ENCODE data around the gene CFTR.

Gene CFTR

DNA sequence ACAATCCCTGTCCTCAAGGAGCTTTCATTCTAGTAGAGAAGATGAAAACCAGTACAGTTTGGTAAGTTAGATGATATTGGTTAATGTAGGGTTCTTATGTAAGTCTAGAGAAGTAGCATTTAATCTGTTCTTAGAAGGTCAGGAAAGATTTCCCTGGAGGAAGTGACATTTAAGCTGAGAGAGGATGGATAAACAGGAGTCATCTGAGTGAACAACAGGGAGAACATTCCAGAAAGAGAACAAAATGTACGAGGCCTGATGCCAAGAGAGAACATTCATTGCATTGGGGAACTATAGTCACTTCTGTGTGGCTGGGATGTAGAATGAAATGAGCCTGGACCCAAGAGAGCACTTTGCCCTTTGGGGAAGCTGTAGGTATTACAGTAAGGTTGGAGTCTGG, 88.0 kb downstream of the CFTR start:
- TF ChIP-seq TAF1 (IDR thresholded peaks at IDR 0.05; ENCODE audit: borderline replicate concordance, insufficient read depth, low read length), result no peak
- no peak for TF ChIP-seq SIN3A (IDR thresholded peaks at IDR 0.05; ENCODE audit: borderline replicate concordance, insufficient read depth, low read length)
- TF ChIP-seq FOXP2 (optimal IDR thresholded peaks at IDR 0.05; ENCODE audit: borderline replicate concordance, extremely low read depth, extremely low read length, insufficient read depth), result no peak
- TF ChIP-seq REST (IDR thresholded peaks at IDR 0.05; ENCODE audit: insufficient read depth in 1 of 2, low read depth in 2 of 2, low read length in 2 of 2), result no peak
- TF ChIP-seq POLR2AphosphoS5 (IDR thresholded peaks at IDR 0.05; ENCODE audit: low read depth, low read length), result no peak

GRCh38 chr7:117572856-117573620, 93.2 kb downstream of the CFTR start:
- no peak for TF ChIP-seq FOXP2 (optimal IDR thresholded peaks at IDR 0.05; ENCODE audit: borderline replicate concordance, extremely low read depth, extremely low read length, insufficient read depth)
- no peak for TF ChIP-seq REST (IDR thresholded peaks at IDR 0.05; ENCODE audit: insufficient read depth in 1 of 2, low read depth in 2 of 2, low read length in 2 of 2)
- TF ChIP-seq POLR2AphosphoS5 (IDR thresholded peaks at IDR 0.05; ENCODE audit: low read depth, low read length), result no peak
- no peak for TF ChIP-seq TAF1 (IDR thresholded peaks at IDR 0.05; ENCODE audit: borderline replicate concordance, insufficient read depth, low read length)
- no peak for TF ChIP-seq SIN3A (IDR thresholded peaks at IDR 0.05; ENCODE audit: borderline replicate concordance, insufficient read depth, low read length)

DNA sequence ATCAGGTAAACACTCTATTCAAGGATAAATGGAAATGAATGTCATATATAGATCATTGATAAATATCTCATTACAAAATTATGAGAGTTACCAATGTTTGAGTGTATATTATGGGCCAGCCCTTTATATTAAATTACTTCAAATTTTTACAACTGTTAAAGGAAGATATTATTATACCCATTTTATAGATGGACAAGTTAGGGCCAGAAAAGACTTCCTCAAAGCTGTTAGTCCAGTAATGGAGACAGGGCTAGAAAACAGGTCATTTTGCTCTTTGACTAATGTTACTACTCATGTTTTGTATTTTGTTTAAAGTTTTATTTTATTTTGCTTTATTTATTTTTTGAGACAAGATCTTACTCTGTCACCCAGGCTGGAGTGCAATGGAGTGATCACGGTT, 101.6 kb downstream of the CFTR start:
- no peak for TF ChIP-seq POLR2AphosphoS5 (IDR thresholded peaks at IDR 0.05; ENCODE audit: low read depth, low read length)
- no peak for TF ChIP-seq FOXP2 (optimal IDR thresholded peaks at IDR 0.05; ENCODE audit: borderline replicate concordance, extremely low read depth, extremely low read length, insufficient read depth)
- TF ChIP-seq SIN3A (IDR thresholded peaks at IDR 0.05; ENCODE audit: borderline replicate concordance, insufficient read depth, low read length), result no peak

DNA sequence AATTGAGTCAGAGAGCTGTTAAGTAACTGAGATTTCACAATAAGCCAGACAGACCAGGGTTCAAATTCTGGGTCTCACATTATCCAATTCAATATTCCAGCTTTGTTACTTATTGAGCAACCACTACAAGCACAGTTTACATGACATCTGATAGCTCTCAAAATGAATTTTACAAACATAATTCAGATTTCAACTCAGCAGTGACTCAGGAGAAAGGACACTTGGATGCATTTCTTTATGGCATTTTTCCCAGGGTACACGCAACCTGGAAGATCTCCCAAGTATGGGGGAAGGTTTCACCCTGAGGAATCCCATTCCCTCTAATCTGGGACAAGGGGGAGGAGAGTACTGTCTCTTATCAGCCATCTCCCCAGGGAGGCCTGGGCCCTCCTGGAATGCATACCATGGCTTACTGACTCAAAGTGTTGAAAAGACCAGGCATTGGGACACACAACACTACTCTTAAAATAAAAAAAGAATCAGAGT, 102.4 kb downstream of the CFTR start:
- TF ChIP-seq SIN3A (IDR thresholded peaks at IDR 0.05; ENCODE audit: borderline replicate concordance, insufficient read depth, low read length), result no peak
- no peak for TF ChIP-seq TAF1 (IDR thresholded peaks at IDR 0.05; ENCODE audit: borderline replicate concordance, insufficient read depth, low read length)
- no peak for TF ChIP-seq FOXP2 (optimal IDR thresholded peaks at IDR 0.05; ENCODE audit: borderline replicate concordance, extremely low read depth, extremely low read length, insufficient read depth)
- TF ChIP-seq POLR2AphosphoS5 (IDR thresholded peaks at IDR 0.05; ENCODE audit: low read depth, low read length), result no peak
- TF ChIP-seq REST (IDR thresholded peaks at IDR 0.05; ENCODE audit: insufficient read depth in 1 of 2, low read depth in 2 of 2, low read length in 2 of 2), result no peak

GRCh38 chr7:117587931-117588330, 108.1 kb downstream of the CFTR start:
- TF ChIP-seq FOXP2 (optimal IDR thresholded peaks at IDR 0.05; ENCODE audit: borderline replicate concordance, extremely low read depth, extremely low read length, insufficient read depth), result no peak
- TF ChIP-seq REST (IDR thresholded peaks at IDR 0.05; ENCODE audit: insufficient read depth in 1 of 2, low read depth in 2 of 2, low read length in 2 of 2), result no peak
- TF ChIP-seq TAF1 (IDR thresholded peaks at IDR 0.05; ENCODE audit: borderline replicate concordance, insufficient read depth, low read length), result no peak
- no peak for TF ChIP-seq POLR2AphosphoS5 (IDR thresholded peaks at IDR 0.05; ENCODE audit: low read depth, low read length)
- no peak for TF ChIP-seq SIN3A (IDR thresholded peaks at IDR 0.05; ENCODE audit: borderline replicate concordance, insufficient read depth, low read length)
